HepG2 (cell line): ENCODE results near the gene PHOSPHO2. TPM values are rescaled to one million over a fixed set of nuclear protein-coding genes. Genes with fewer than 3 reads are reported as not detected.

Experiments used
- ATAC-seq: fragments of 200-7000 bp; cut with Tn5 transposase; 3 replicates; pipeline ENCODE4 v1.9.1; 2020; ENCODE audit warnings: mild to moderate bottlenecking, moderate library complexity
- BruUV-seq: library from RNA; stranded (reverse); fragments of 400-500 nt; replicated peaks from 2 replicates; lab custom pipeline; 2021; lab: Mats Ljungman, UMichigan
- CTCF ChIA-PET: fragments of 300-600 bp; formaldehyde crosslinking; extraction: SDS; loops from one replicate; lab custom pipeline; 2021; ENCODE audit warnings: low total read pairs, inconsistent platforms, low intra/inter-chr PET ratio; lab: Yijun Ruan, JAX
- POLR2A ChIA-PET: fragments of 350-600 bp; sonication (Branson Sonifier 250); formaldehyde crosslinking; loops from one replicate; lab custom pipeline; 2020; ENCODE audit warnings: antibody characterized with exemption, inconsistent platforms; lab: Yijun Ruan, JAX
- DNase-seq: peaks from one replicate; pipeline ENCODE4 v3.0.0-alpha.2; 2015; ENCODE audit warnings: low spot score
- FAIRE-seq: peaks from 3 replicates; lab custom pipeline; 2011; peaks lifted over from hg19 to GRCh38; lab: Jason Lieb, UNC
- H2AFZ ChIP-seq: one replicate; pipeline ENCODE4 v1.6.1; 2011; ENCODE audit warnings: low read length, inconsistent platforms
- H3K27ac ChIP-seq: fragments of 300-600 bp; 3 replicates; pipeline ENCODE4 v1.8.0; 2011; ENCODE audit warnings: mixed run types, mild to moderate bottlenecking, mixed read lengths, low read length, inconsistent platforms; ENCODE audit not compliant: insufficient read depth; ENCODE audit errors: extremely low read length
- H3K27me3 ChIP-seq, 2 experiments: fragments of 200-600 bp in 1 of 2; 2 replicates in 1 of 2; 3 replicates in 1 of 2; pipeline versions ENCODE4 v1.6.0 to v1.8.0; 2011; ENCODE audit warnings: low read length in 2 of 2, mild to moderate bottlenecking in 2 of 2, moderate library complexity in 2 of 2, inconsistent platforms in 1 of 2; ENCODE audit not compliant: insufficient read depth in 2 of 2, control insufficient read depth in 1 of 2
- H3K36me3 ChIP-seq, 2 experiments: fragments of 200-600 bp in 1 of 2; replicated peaks in 1 of 2; 2 replicates in 1 of 2; 3 replicates in 1 of 2; pipeline versions ENCODE4 v1.5.1 to v1.8.0; 2011; ENCODE audit warnings: low read length in 2 of 2, inconsistent platforms in 1 of 2; ENCODE audit not compliant: insufficient read depth in 2 of 2, control insufficient read depth in 1 of 2
- H3K4me1 ChIP-seq: 2 replicates; pipeline ENCODE4 v1.5.1; 2012; ENCODE audit warnings: low read length, inconsistent platforms; ENCODE audit not compliant: insufficient read depth
- H3K4me2 ChIP-seq: 2 replicates; pipeline ENCODE4 v1.6.0; 2011; ENCODE audit warnings: low read depth, low read length, inconsistent platforms
- H3K4me3 ChIP-seq, 3 experiments: fragments of 200-600 bp in 1 of 3; sonication (generic), shearing (Covaris generic) in 1 of 3; replicated peaks in 1 of 3; 2 replicates each; pipeline ENCODE4 v1.5.1; 2011 to 2016; ENCODE audit warnings: low read length in 3 of 3, inconsistent platforms in 2 of 3, low read depth in 2 of 3, mild to moderate bottlenecking in 2 of 3, control low read depth in 1 of 3, mixed read lengths in 1 of 3; ENCODE audit not compliant: insufficient read depth in 1 of 3
- H3K79me2 ChIP-seq: one replicate; pipeline ENCODE4 v1.6.1; 2011; ENCODE audit warnings: low read length, inconsistent platforms; ENCODE audit not compliant: insufficient read depth
- H3K9ac ChIP-seq: 2 replicates; pipeline ENCODE4 v1.6.0; 2011; ENCODE audit warnings: mild to moderate bottlenecking, low read depth, low read length, inconsistent platforms; ENCODE audit not compliant: insufficient read depth
- H3K9me3 ChIP-seq: 2 replicates; pipeline ENCODE4 v1.5.1; 2012; ENCODE audit warnings: mild to moderate bottlenecking, low read length
- H4K20me1 ChIP-seq: 2 replicates; pipeline ENCODE4 v1.6.0; 2011; ENCODE audit warnings: inconsistent platforms, mild to moderate bottlenecking, low read length, moderate library complexity; ENCODE audit not compliant: insufficient read depth
- FOSL2 ChIP-seq: sonication (generic); formaldehyde crosslinking; IDR thresholded peaks from 2 replicates; pipeline ENCODE4 v1.4.0; 2020; ENCODE audit warnings: missing genetic modification reagents
- GTF3A ChIP-seq: sonication (generic); formaldehyde crosslinking; conservative IDR thresholded peaks from 2 replicates; pipeline ENCODE4 v1.4.0; 2020; ENCODE audit warnings: mild to moderate bottlenecking, missing genetic modification reagents
- KDM4B ChIP-seq: sonication (generic); formaldehyde crosslinking; IDR thresholded peaks from 2 replicates; pipeline ENCODE4 v1.4.0; 2020; ENCODE audit warnings: missing genetic modification reagents
- NR2C2 ChIP-seq: sonication (generic); formaldehyde crosslinking; IDR thresholded peaks from 2 replicates; pipeline ENCODE4 v1.4.0; 2020; ENCODE audit warnings: missing genetic modification reagents, mild to moderate bottlenecking, moderate library complexity, borderline replicate concordance
- ZFP41 ChIP-seq: sonication (generic); formaldehyde crosslinking; IDR thresholded peaks from 2 replicates; pipeline ENCODE4 v1.4.0; 2020; ENCODE audit warnings: mild to moderate bottlenecking, missing genetic modification reagents, borderline replicate concordance
- ZNF256 ChIP-seq: sonication (generic); formaldehyde crosslinking; conservative IDR thresholded peaks from 2 replicates; pipeline ENCODE4 v1.4.0; 2020; ENCODE audit warnings: missing genetic modification reagents
- ZNF570 ChIP-seq: sonication (generic); formaldehyde crosslinking; IDR thresholded peaks from 2 replicates; pipeline ENCODE4 v1.4.0; 2020; ENCODE audit warnings: mild to moderate bottlenecking, missing genetic modification reagents, borderline replicate concordance
- WGBS: methylation state at CpG from one replicate; pipeline ENCODE4 v1.1.6; 2017; ENCODE audit warnings: low lambda C conversion rate; 5-methylcytosine and 5-hydroxymethylcytosine counted together
- in situ Hi-C: cut with HindIII; loops from 2 replicates; pipeline ENCODE4 v1.10.0; 2017; ENCODE audit warnings: low pct_unique_long_range_greater_than_20kb; ENCODE audit not compliant: extremely low pct_ligation_motif_present
- intact Hi-C: fragments of 100-400 bp; cut with micrococcal nuclease; formaldehyde crosslinking; loops from one replicate; pipeline ENCODE4 v1.10.0; 2022; ENCODE audit not compliant: unreplicated experiment
- polyA plus RNA-seq, 8 experiments: library from polyadenylated mRNA; depleted of rRNA in 3 of 8; stranded (reverse) in 7 of 8; unstranded in 1 of 8; fragments of >200 nt; fragmentation: Illumina TruSeq in 4 of 8; extraction: Trizol in 4 of 8; gene quantifications; 2 replicates each; pipeline versions ENCODE4 v1.2.1 to v1.2.3, GENCODE V29; 2011 to 2016; ENCODE audit warnings: low read depth in 4 of 8, missing spikeins in 1 of 8, mixed read lengths in 1 of 8; ENCODE audit not compliant: insufficient read depth in 1 of 8
- total RNA-seq, 5 experiments: library from RNA; depleted of rRNA; stranded (reverse); fragments of >200 nt; fragmentation: Illumina TruSeq; extraction: Trizol; gene quantifications; 2 replicates each; pipeline ENCODE4 v1.2.3, GENCODE V29; 2016; ENCODE audit warnings: low read depth in 1 of 5
- TF ChIP-seq, protein P1 (sequence below): sonication (generic); formaldehyde crosslinking; IDR thresholded peaks from 2 replicates; pipeline ENCODE4 v1.4.0; 2020; ENCODE audit warnings: missing genetic modification reagents

The PHOSPHO2 gene
- total and polyA plus RNA-seq, 2 of the 13 experiments (the other 11 are each of a cell fraction or from before 2014, with no cell fraction given): 6.1 to 11.4 TPM

DNA sequence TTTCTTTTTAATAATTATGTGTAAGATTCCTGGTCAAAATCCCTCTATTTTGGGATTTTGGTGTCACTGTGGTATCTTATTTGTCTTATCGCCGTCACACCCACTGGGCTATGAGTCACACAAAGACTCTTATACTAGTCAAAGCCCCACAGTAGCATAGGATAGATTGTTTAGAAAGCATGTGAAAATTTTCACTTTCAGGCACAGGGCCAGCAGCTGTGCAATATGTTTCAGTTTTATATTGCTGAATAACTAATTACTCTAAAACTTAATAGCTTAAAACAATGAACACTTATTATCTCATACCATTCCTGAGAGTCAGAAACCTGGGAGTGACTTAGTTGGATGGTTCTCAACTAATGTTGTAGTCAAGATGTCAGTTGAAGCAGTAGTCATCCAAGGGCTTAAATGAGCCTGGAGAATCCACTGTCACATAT lies 24.0 kb upstream of the PHOSPHO2 start:
- Histone ChIP-seq H3K36me3 (no peaks in the 10 kb centered on the region), H3K4me1 (peaks cover 4% of the 10 kb centered on the region; the same call in 1 of the 2 replicates), H3K4me2 (no peak overlapping the region), H2AFZ (no peak overlapping the region), H3K79me2 (no peaks in the 10 kb centered on the region), H4K20me1 (no peaks in the 10 kb centered on the region), H3K4me3 (no peak overlapping the region), H3K27me3 (no peaks in the 10 kb centered on the region), H3K9ac (no peak overlapping the region), H3K9me3 (no peaks in the 10 kb centered on the region), H3K27ac (no peak overlapping the region)
- DNase-seq (peak; percentile 38), ATAC-seq (peak; percentile 37; the same call in 2 of the 3 replicates), FAIRE-seq (no peak)
- CTCF ChIA-PET: no interaction called here
- BruUV-seq: no TSS peak
- TF ChIP-seq ZNF570 (CRISPR knock-in tag) (no peak), FOSL2 (peak; percentile 56)
- intact Hi-C loops: no loop called here
- 19% methylated on average over 2 of the region's 2 CpGs for WGBS
- POLR2A ChIA-PET: no interaction called here
- in situ Hi-C loops: loop anchor here (10.0 kb wide), 1 partner anchor 145 kb away; no protein-coding TSS in a partner anchor

DNA sequence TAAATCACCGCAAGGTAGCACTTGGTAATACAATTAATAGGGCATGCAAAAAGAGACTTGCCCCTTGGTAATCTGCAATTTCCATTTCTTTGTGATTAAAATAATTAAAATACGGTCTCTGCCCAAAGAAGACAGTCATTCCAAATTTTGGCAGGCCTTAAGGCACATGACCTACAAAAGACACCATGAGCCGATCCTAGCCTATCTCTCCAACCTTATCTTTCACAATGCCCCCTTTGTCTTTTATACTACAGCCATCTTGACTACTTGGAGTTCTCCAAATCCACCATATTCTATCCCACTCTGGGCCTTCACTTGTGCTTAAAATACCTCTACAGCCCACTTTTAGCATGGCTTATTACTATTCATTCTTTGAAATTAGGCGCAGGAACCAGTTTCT lies 23.3 kb upstream of the PHOSPHO2 start:
- in situ Hi-C loops (loop anchor here (10.0 kb wide), 1 partner anchor 146 kb away; no protein-coding TSS in a partner anchor), intact Hi-C loops (no loop called here)
- TF ChIP-seq KDM4B (CRISPR knock-in tag) (no peak), ZNF256 (CRISPR knock-in tag) (no peak), ZFP41 (CRISPR knock-in tag) (no peak), GTF3A (CRISPR knock-in tag) (no peak), NR2C2 (no peak)
- TF ChIP-seq, protein P1, sequence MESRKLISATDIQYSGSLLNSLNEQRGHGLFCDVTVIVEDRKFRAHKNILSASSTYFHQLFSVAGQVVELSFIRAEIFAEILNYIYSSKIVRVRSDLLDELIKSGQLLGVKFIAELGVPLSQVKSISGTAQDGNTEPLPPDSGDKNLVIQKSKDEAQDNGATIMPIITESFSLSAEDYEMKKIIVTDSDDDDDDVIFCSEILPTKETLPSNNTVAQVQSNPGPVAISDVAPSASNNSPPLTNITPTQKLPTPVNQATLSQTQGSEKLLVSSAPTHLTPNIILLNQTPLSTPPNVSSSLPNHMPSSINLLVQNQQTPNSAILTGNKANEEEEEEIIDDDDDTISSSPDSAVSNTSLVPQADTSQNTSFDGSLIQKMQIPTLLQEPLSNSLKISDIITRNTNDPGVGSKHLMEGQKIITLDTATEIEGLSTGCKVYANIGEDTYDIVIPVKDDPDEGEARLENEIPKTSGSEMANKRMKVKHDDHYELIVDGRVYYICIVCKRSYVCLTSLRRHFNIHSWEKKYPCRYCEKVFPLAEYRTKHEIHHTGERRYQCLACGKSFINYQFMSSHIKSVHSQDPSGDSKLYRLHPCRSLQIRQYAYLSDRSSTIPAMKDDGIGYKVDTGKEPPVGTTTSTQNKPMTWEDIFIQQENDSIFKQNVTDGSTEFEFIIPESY: no peak
- Histone ChIP-seq H3K27me3 (no peaks in the 10 kb centered on the region), H3K36me3 (no peaks in the 10 kb centered on the region), H4K20me1 (no peaks in the 10 kb centered on the region), H3K79me2 (no peaks in the 10 kb centered on the region), H3K9me3 (no peaks in the 10 kb centered on the region), H3K4me1 (peaks cover 4% of the 10 kb centered on the region; the same call in 1 of the 2 replicates), H3K9ac (no peak overlapping the region), H3K27ac (no peak overlapping the region), H2AFZ (no peak overlapping the region), H3K4me3 (no peak overlapping the region), H3K4me2 (no peak overlapping the region)
- no peak for DNase-seq
- no TSS peak for BruUV-seq
- POLR2A ChIA-PET: no interaction called here
- 69% methylated on average over 4 of the region's 4 CpGs for WGBS
- FAIRE-seq: no peak
- no peak for ATAC-seq
- CTCF ChIA-PET: no interaction called here
